Stimulated activated CD4-positive, alpha-beta T cell treated with anti-CD3 and anti-CD28 coated beads, TNF-alpha, amount 100 ng/mL, for 4 hours (primary cell): ENCODE results near the gene CST3.
"Not testable (repeated sequence)": the region's sequence is repeated elsewhere in the genome, so short reads cannot be mapped to it uniquely, and the experiment has no call there.

Source experiments
- DNase-seq, 3 experiments: peaks; one replicate each; pipeline ENCODE4 v3.0.0-alpha.2; 2020; ENCODE audit warnings: low read depth in 3 of 3

Gene CST3

DNA sequence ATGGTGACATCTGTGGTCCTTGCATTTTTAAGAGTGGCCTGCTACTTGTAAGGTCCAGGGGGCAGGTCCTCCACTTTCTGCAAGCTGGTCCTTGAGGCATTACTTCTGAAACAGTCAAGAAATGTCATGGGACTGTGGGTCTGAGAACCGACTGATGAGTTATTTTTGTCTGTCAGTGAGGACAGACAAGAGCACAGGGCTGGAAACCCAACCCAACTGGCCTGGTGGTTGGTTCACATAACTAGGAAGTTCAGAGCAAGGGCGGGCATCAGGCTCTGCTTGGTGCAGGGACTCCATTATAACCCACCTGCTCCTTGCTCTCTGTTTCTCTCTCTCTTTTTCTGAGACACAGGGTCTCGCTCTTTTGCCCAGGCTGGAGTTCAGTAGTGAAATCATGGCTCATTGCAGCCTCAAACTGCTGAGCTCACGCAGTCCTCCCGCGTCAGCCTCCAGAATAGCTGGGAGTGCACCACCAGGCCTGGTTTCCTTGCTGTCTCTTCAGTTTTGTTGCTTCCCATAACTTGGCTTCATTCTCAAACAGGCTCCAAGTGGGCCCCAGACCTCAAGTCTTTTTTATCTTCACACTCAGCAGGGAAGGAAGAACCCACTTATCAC, 9.2 kb downstream of the CST3 start:
- no peak for DNase-seq

DNA sequence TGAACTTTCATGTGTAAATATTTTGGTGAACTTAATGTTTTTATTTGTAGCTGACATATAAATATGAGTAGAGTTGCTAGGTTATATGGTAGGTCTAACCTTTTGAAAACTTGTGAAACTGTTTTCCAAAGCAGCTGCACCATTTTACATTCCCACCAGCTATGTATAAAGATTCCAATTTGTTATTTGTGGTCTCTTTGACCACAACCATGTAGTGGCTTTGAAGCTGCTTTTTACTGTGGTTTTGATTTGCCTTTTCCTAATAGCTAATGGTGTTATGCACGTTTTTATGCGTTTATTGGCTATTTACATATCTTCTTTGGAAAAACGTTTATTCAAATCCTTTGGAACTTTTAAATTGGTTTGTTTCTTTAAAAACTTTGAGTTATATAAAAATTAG, 10.3 kb downstream of the CST3 start:
- DNase-seq, result no peak

DNA sequence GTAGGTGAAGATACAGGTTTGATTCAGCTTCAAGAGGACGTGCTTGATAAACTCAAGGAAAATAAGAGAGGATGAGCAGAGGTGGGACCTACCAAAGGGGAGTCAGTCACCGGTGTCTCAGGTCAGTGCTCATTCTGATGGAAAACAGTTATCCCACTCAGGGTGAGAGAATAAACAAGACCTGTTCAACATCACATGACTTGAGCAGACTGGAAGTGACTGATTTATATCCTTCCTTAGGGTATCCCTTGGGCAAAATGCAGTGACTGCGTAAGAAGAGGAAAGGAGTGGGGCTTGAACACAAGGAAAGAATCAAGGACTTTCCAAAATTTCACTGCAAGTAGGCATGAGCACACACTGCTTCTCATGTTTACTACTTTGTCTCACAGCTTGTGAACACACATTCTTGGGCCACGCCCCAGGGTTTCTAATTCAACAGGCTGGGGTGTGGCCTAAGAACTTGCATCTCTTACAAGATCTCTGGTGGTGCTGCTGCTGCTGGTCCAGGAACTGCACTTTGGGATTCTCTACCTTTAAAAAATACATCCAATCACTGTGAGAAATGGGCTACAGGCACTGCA, 11.6 kb downstream of the CST3 start:
- DNase-seq, result no peak

DNA sequence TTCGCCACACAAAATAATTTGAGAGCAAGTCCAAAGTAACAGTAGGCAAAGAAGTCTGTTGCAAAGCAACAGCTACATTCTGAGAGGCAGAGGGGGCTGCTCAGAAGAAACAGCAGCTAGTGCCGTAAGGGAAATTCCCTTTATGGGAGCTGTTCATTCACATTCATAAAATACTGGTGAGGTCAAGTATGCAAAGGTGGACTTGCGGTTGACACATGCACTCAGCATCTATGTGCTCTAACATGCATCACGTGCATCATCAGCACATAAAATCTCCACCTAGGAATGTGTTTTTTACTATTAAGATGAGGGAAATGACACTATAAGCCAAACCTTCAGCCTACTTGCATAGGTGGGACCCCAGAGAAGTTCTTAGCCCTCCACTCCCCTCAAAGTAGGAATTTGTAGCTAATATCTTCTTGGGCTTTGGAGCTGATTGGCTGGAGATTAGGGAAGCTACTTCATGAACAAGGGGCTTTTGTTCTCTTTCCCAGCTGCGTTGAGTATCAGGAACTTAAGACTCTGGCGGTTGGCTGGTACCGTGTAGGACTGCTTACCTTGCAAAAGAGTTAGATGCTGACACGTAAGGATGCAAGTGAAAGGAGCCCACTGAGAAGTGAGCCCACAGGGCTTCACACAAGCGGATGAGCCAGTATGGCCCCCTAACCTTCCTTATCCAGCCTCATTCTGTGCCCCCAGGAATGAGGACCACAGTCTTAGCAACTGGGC, 12.4 kb downstream of the CST3 start:
- no peak for DNase-seq

DNA sequence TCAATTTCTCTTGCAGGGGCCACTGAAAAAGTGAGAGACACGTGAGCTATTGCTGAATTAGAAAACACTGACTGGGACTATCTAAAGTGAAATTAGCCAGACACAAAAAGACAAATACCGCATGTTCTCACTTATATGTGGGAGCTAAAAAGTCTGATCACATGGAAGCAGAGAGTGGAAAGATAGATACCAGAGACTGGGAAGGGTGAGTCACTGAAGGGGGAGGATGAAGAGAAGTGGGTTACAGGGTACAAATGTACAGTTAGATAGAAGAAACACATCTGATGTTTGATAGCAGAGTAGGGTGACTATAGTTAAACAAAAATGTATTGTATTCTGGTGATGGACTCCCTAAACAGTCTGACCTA, 13.4 kb downstream of the CST3 start:
- no peak for DNase-seq

DNA sequence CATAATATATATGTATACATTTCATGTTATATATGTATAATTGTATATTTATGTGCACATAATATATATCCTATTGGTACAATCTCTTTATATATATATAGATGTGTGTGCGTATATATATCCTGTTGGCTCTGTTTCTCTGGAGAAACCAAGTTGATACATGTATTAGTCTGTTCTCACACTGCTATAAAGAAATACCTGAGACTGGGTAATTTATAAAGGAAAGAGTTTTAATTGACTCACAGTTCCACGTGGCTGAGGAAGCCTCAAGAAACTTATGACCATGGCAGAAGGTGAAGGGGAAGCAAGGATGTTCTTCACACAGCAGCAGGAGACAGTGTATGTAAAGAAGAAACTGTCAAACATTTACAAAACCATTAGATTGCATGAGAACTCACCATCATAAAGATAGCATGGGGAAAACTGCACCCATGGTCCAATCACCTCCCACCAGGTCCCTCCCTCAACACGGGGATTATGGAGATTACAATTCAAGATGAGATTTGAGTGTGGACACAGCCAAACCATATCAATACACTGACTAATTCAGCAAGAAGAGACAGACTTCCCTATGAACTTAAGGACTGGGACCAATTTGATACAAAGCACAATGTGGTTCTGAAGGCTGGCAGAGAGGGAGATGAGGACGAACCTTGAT, 14.0 kb downstream of the CST3 start:
- no peak for DNase-seq

DNA sequence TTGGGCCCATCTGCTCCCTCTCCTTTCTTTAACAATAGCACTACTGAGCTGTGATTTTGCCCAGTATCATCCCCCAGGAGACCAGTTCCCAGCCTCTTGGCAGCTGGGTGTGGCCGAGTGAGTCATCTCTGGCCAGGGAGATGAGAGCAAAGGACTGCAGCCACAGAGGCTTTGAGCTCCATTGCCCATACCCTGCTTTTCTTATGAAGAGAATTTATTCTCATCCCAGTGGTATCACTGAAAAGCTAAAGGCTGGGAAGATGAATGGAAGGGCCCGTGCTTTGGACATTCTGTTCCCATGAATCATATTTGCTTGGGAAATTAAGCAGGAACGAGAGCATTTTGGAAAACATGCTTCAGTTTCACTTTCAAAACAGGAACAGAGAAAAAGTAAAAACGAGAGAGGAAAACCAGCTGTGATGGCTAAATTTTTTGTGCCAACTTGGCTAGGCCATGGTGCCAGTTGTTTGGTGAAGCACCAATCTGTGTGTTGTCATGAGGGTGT, 14.9 kb downstream of the CST3 start:
- no peak for DNase-seq

DNA sequence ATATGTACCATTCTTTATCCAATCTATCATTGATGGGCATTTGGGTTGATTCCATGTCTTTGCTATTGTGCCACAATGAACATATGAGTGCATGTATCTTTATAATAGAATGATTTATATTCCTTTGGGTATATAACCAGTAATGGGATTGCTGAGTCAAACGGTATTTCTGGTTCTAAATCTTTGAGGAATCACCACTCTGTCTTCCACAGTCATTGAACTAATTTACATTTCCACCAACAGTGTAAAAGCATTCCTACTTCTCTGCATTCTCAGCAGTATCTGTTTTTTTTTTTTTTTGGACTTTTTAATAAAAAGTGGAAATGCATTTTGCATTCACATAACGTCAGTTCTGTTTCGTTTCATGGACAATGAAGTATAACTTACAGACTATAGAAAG, 15.4 kb downstream of the CST3 start:
- DNase-seq, result not testable (repeated sequence)

DNA sequence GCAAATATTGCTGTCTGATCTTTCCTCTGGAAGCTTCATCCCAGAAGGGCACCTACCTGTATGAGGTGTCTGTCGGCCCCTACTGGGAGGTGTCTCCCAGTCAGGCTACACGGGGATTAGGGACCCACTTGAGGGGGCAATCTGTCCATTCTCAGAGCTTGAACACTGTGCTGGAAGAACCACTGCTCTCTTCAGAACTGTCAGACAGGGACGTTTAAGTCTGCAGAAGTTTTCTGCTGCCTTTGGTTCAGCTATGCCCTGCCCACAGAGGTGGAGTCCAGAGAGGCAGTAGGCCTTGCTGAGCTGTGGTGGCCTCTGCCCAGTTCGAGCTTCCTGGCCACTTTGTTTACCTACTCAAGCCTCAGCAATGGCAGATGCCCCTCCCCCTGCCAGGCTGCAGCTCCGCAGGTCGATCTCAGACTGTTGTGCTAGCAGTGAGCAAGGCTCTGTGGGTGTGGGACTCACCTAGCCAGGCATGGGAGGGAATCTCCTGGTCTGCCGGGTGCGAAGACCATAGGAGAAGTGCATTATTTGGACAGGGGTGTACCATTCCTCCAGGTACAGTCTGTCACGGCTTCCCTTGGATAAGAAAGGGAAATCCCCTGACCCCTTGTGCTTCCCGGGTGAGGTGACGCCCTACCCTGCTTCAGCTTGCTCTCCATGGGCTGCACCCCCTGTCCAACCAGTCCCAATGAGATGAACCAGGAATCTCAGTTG, 16.9 kb downstream of the CST3 start:
- DNase-seq, result not testable (repeated sequence)

DNA sequence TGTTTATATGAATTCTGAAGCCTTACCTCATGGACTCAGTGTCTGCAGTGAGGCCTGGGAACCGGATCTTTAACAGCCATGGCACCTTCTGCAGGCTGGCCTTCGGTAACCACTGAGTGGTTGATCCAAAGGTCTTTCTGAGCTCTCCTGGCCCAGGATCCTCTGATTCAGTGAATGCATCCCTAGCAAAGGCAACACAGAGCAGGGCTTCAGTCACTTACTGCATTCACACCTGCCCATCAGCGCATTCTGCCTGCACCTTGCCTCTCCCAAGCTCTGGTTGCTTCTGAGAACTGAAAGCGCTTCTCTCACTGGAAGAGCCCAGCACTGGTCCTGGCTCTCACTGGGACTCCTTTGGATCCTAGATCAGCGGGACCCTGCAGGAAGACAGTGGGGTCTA, 23.6 kb downstream of the CST3 start:
- no peak for DNase-seq

DNA sequence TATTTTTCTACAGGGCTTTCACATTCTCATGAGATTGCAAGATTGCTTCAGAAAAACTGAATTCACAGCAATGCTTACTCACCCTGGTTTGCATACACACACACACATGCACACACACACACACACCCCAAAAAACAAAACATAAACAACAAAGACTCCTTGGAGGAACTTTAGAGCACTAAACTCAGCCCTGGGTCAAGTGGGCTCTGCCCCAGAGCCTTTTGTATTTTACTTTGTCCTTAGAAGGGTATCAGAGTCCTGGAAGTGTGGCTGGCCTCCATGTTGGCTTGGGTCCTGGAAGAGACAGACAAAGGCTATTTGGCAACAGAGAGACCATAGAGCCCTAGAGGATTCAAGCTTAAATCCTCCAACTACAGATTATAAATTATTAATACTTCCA, 24.1 kb downstream of the CST3 start:
- DNase-seq, result no peak

DNA sequence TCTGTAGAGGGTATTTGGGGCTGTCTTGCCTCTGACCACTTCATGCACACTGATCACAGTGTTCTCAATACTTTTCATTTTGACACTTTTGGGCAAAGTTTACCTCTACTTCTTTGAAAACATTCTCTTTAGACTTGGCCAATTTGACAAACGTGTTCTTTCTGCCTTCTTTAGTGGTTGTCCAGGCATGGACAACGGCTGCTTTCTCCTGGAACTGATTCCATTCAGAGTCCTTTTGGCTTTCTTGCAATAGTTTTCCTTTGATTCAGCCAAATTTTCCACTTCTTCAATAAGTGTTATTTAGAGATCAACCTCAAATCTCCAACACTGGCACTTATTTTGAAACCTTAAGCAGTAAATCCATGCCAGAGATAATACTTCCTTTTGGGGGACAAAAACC, 25.4 kb downstream of the CST3 start:
- no peak for DNase-seq

DNA sequence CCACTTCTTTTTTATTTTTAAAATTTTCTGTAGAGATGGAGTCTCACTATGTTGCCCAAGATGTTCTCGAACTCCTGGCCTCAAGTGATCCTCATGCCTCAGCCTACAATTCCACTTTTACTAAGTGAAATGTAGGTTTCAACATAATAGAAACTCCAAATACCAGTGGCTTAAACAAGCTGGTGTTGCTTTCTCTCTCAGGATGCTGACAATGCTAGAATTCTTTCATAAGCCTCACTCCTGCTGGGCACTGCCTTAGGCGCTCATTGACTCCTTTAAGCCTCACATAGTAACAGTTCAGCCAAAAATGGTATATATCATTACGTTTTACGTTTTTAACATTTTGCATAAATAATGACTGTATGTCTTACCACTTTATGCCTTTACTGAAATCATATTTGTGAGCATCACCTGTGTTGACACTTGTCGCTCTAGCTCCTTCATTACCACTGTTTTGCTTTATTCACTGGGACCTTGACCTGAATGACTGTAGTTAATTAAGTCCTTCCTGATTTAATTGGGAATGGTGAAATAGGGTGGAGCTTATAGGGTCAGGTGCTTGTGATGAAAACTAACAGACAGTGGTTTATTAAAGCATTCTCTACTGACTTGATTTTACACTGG, 28.2 kb downstream of the CST3 start:
- no peak for DNase-seq

DNA sequence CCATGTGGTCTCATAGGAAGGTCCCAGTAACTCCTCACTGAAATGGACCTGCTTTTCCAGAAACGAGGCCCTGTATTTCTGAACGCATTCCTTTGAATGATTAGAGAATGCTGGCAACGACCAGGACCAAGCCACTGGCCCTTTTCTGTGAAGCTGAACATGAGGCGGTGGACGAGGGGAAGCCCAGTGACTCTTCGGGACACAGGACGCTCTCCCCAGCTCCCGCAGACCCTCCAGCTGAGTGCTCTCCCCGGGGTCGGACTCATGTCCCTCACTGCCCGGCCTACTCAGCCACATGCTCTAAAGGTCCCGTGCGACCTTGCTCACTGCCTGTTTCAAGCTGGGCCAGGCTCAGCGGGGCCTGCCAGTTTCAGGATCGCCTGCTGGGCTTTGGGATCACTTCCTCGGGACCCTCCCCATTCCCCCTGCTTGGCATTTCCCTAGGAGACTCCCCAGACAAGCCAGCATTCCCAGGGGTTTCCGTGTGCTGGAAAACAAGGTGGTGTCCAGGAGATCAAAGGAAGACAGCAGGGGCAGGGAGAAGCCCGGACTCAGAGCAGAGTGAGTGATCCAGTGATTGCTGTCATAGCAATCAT, 29.4 kb downstream of the CST3 start:
- no peak for DNase-seq

DNA sequence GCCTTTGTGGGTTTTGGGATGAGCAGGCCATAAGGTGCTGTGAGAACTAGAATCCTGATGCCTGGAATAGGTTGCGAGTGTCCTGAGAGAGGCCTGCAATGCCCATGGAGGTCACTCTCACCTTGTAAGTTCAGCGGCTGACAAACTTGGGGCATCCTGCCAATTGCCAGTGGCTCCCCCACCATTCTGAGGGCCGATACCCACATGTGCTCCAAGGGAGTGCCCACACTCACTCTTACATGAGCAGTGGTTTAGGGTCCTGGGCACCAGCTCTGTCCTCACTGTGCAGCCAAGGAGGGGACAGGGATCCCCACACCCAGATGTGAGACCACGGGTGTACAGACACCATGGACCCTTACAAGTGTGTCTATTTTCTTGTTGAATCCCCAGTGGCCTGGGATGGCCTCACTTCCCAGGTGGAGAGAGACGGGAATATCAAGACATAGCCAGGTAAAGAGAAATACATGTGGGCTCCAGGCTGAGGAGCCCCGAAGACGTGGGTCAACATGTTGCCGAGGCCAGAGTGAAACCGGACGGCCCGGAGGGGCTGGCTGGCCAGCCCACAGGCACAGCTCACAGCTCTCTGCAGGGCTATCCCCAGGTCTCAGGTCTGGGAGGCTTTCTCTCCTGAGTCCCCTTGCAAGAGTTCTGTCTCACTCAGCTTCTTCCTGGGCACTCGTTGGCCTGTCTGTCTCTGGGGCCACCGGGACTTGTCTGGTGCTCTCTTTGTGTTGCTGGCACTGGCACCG, 30.1 kb downstream of the CST3 start:
- DNase-seq, result no peak

DNA sequence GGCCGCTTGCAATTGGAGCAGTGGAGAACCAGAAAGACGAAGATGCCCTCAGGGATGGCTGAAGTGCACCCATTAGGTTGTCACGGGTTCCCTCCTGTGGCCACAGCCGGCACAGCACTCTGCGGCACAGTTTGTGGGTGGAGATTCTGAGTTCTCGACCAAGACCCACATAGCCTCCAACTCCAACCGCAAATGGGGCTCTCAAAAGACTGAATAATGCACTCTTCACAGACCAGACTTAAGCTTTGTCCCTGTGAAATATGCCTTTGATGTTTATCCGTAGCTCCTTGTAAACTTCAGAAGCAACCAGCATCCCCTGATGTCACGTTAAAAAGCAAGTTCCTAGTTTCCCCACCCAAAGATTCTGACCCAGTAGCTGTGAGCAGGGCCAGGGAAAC, 31.1 kb downstream of the CST3 start:
- DNase-seq, result peak; percentile 16 to 24 (median 19)

DNA sequence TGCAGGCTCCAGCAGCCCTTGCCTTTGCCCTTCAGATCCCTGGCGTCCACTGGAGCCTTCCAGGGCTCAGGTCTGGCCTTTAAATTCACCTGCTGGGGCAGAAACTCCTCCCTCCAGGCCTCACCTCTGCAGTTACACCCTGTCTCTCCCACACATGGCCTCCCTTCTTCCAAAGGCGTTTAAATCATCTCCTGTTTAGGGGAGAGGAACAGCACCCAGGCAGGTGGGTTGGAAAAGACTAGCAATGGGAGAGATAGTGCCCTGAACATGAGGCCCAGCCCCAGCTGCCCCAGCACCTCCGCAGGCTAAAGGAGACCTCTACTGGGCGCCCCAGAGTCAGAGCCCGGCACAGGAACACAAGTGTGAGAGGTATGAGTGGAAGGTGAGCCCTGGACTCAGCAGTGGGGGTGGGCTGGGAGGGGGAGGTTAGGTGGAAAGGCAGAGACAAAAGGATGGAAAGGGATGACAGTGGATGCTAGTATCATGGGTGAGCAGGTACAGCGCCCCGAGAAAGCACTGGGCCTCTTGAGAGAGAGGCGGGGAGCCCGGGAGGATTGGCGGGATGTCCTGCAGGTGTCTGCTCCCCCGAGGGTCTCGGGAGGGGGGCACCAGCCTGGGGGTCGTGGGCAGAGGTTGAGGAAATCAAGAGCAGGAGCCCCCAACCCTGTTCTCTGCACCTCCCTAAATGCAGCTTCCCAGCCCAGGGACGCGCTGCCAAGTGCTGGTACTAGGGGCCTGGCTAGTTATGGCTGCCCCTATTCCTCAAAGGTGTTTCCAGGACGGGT, 31.7 kb downstream of the CST3 start, which contains the start of gene CST9:
Gene CST9 (minus strand): TSS at position 51 of the 785 bp plus-strand sequence. CDS start 53 bp downstream, outside the sequence.
- DNase-seq, result no peak

DNA sequence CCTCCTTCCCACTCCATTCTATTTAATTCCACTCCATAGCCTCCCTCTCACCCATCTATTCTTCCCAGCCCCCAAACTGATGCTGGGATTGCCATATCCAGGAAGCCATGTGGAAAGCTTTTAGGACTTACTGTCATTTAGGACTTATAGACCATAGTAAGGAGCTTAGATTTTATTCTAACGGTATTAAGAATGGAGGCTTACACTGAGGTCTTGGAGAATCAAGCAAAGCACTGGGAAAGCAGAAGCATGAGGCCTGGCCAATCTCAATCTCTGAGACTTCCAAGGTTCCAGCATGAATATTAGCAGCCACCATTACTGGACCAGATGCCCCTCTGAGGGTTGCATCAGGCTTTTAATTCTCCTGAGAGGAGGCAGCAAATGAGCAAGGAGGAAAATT, 33.4 kb downstream of the CST3 start:
- DNase-seq, result no peak

DNA sequence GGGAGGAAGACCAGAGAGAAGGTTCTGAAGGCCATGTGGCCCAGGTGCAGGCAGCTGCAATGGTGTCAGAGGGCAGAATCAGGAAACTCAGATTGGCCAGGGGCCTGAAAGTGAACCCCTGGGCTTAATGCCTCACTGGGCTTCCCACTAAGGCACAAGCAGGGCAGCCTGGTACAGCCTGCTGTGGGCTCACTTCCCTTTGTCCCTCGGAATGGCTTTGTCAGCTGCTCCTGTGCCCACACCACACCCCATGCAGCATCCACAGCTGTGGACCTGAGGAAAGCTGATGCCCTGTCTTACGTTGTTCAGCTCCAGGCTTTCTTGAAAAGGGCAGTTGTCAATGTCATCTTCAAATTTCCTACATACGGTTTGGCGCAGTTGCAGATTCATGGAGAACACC, 34.4 kb downstream of the CST3 start:
- no peak for DNase-seq

DNA sequence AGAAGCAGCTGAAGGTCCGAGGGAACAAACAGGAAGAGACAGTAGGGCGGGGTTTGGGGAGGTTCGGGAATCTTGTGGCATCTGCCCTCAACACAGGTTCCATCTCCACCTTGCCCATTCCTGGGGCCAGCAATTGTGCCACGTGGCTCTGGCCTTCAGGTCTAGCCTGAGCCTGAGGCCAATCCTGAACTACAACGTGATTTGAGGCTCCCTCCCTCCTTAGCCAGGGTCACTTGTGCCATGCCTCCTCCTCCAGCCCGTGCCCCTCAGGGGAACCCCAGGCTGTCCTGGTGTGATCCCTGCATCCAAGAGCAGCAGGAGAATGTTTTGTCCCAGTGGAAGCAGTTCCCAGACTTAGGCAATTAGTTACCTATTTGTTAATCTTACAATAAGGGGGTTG, 35.1 kb downstream of the CST3 start:
- no peak for DNase-seq
